GM18505 (cell line): Measurements from ENCODE around the gene ZNF620.
"Not testable (repeated sequence)": the region's sequence is repeated elsewhere in the genome, so short reads cannot be mapped to it uniquely, and the experiment has no call there.

Source experiments
- ATAC-seq: cut with Tn5 transposase; IDR thresholded peaks from one replicate; pipeline ENCODE4 v1.9.1; 2021; ENCODE audit not compliant: unreplicated experiment
- POLR2A ChIP-seq: IDR thresholded peaks from 4 replicates; pipeline ENCODE4 v1.6.1; 2011; ENCODE audit warnings: borderline replicate concordance; ENCODE audit not compliant: insufficient read depth, insufficient read length; ENCODE audit errors: extremely low read depth

The ZNF620 gene

GRCh38 chr3:40505599-40506462 lies at the start of gene ZNF620:
ZNF620 (plus strand) TSS chr3:40506039; CDS start chr3:40506353, 314 bp downstream.
- peak; percentile 69 for ATAC-seq
- peak; percentile 53 for TF ChIP-seq POLR2A

- no peak for ATAC-seq
- no peak for TF ChIP-seq POLR2A
Observed at GRCh38 chr3:40456279-40456939, 49.4 kb upstream of the ZNF620 start.

GRCh38 chr3:40456940-40457823 lies 48.7 kb upstream of the ZNF620 start, which contains the start of gene RPL14:
RPL14 (plus strand) TSS chr3:40457339; CDS start chr3:40457472, 133 bp downstream.
- peak; percentile 73 for ATAC-seq
- peak; percentile 98 for TF ChIP-seq POLR2A

- ATAC-seq: no peak
- no peak for TF ChIP-seq POLR2A
Observed at GRCh38 chr3:40458473-40458872, 47.4 kb upstream of the ZNF620 start.

- ATAC-seq: not testable (repeated sequence)
Observed at GRCh38 chr3:40460481-40460880, 45.4 kb upstream of the ZNF620 start.

- ATAC-seq: no peak
- TF ChIP-seq POLR2A: no peak
Observed at GRCh38 chr3:40461161-40461560, 44.7 kb upstream of the ZNF620 start.

- not testable (repeated sequence) for ATAC-seq
Observed at GRCh38 chr3:40462838-40463237, 43.0 kb upstream of the ZNF620 start.

- no peak for TF ChIP-seq POLR2A
- ATAC-seq: no peak
Observed at GRCh38 chr3:40463579-40463978, 42.3 kb upstream of the ZNF620 start.

- no peak for TF ChIP-seq POLR2A
- no peak for ATAC-seq
Observed at GRCh38 chr3:40464339-40465110, 41.3 kb upstream of the ZNF620 start.

- no peak for TF ChIP-seq POLR2A
- no peak for ATAC-seq
Observed at GRCh38 chr3:40465111-40465407, 40.8 kb upstream of the ZNF620 start.

GRCh38 chr3:40465456-40465855 lies 40.4 kb upstream of the ZNF620 start:
- TF ChIP-seq POLR2A: no peak
- ATAC-seq: no peak

GRCh38 chr3:40468018-40468417 lies 37.8 kb upstream of the ZNF620 start:
- no peak for TF ChIP-seq POLR2A

GRCh38 chr3:40470701-40471100 lies 35.1 kb upstream of the ZNF620 start:
- ATAC-seq: no peak
- TF ChIP-seq POLR2A: no peak

More at GRCh38 chr3:40468018-40468417, 37.8 kb upstream of the ZNF620 start:
- ATAC-seq: no peak
